Ascending aorta (tissue), 2 donors: ENCODE results near the gene PPP2R5C. TPM values are rescaled to one million over a fixed set of nuclear protein-coding genes. Genes with fewer than 3 reads are reported as not detected.
A peak's percentile ranks its signal among the peaks of the same experiment; 100 is the strongest.

Experiments used
- DNase-seq, 2 donors: peaks; one replicate each; pipeline ENCODE4 v3.0.0-alpha.2; 2019; ENCODE audit warnings: low spot score in 2 of 2
- H3K27ac ChIP-seq, 2 donors: fragments of 200-600 bp; sonication (generic); one replicate each; pipeline ENCODE4 v1.5.1; 2016 to 2017; ENCODE audit warnings: mild to moderate bottlenecking in 1 of 2
- H3K27me3 ChIP-seq: fragments of 200-600 bp; sonication (generic); one replicate; pipeline ENCODE4 v1.5.1; 2017
- H3K36me3 ChIP-seq, 2 donors: fragments of 200-600 bp; sonication (generic); one replicate each; pipeline ENCODE4 v1.5.1; 2016
- H3K4me1 ChIP-seq, 2 donors: fragments of 200-600 bp; sonication (generic); one replicate each; pipeline ENCODE4 v1.5.1; 2016 to 2017; ENCODE audit warnings: mild to moderate bottlenecking in 1 of 2
- H3K4me3 ChIP-seq, 2 donors: fragments of 200-600 bp; sonication (generic); one replicate each; pipeline ENCODE4 v1.5.1; 2016 to 2017; ENCODE audit warnings: mild to moderate bottlenecking in 1 of 2
- H3K9me3 ChIP-seq, 2 donors: fragments of 200-600 bp; sonication (generic); one replicate each; pipeline ENCODE4 v1.5.1; 2016
- CTCF ChIP-seq, 3 experiments: fragments of 200-600 bp in 2 of 3; fragments of 450-650 bp in 1 of 3; sonication (generic) in 2 of 3; IDR thresholded peaks; one replicate each; pipeline ENCODE4 v1.5.1; 2016 to 2019; ENCODE audit warnings: antibody characterized with exemption in 3 of 3, mild to moderate bottlenecking in 1 of 3, moderate library complexity in 1 of 3
- intact Hi-C: fragments of 100-400 bp; cut with DNase I; formaldehyde crosslinking; loops from one replicate; pipeline ENCODE4 v1.15.1; 2023
- total RNA-seq: library from RNA; depleted of rRNA; stranded (reverse); fragments of >200 nt; gene quantifications from one replicate; pipeline ENCODE4 v1.1.0, GENCODE V29; 2016

Gene PPP2R5C
- total RNA-seq, 1 donor from 2014 or later = 45.6 TPM

GRCh38 chr14:101730626-101731186 is 30.8 kb upstream of the PPP2R5C start:
- Histone ChIP-seq H3K9me3 (no peaks in the 10 kb centered on the region), H3K27me3 (no peaks in the 10 kb centered on the region), H3K4me1 (no peaks in the 10 kb centered on the region), H3K4me3 (no peak overlapping the region), H3K27ac (no peak overlapping the region), H3K36me3 (no peaks in the 10 kb centered on the region)
- TF ChIP-seq CTCF (IDR thresholded peaks at IDR 0.05) = no peak
- no peak for DNase-seq
- intact Hi-C loops = no loop called here

- Histone ChIP-seq H3K36me3 (no peaks in the 10 kb centered on the region), H3K27me3 (no peaks in the 10 kb centered on the region), H3K4me3 (no peak overlapping the region), H3K27ac (peak overlapping the region in 1 of 2 donors; percentile 16), H3K4me1 (no peaks in the 10 kb centered on the region), H3K9me3 (no peaks in the 10 kb centered on the region)
- DNase-seq = peak; percentile 58 to 79
- intact Hi-C loops = no loop called here
- TF ChIP-seq CTCF (IDR thresholded peaks at IDR 0.05) = no peak
Observed at GRCh38 chr14:101731187-101732080, 30.1 kb upstream of the PPP2R5C start.

GRCh38 chr14:101732118-101732517 is 29.4 kb upstream of the PPP2R5C start:
- TF ChIP-seq CTCF (IDR thresholded peaks at IDR 0.05) = no peak
- Histone ChIP-seq H3K4me1 (no peaks in the 10 kb centered on the region), H3K9me3 (no peaks in the 10 kb centered on the region), H3K27me3 (no peaks in the 10 kb centered on the region), H3K36me3 (no peaks in the 10 kb centered on the region), H3K27ac (no peak overlapping the region), H3K4me3 (no peak overlapping the region)
- DNase-seq = no peak
- intact Hi-C loops = no loop called here

- Histone ChIP-seq H3K4me3 (no peak overlapping the region), H3K9me3 (no peaks in the 10 kb centered on the region), H3K4me1 (no peaks in the 10 kb centered on the region), H3K27ac (no peak overlapping the region), H3K27me3 (no peaks in the 10 kb centered on the region), H3K36me3 (no peaks in the 10 kb centered on the region)
- intact Hi-C loops = no loop called here
- DNase-seq = no peak
- TF ChIP-seq CTCF (IDR thresholded peaks at IDR 0.05) = no peak
Observed at GRCh38 chr14:101733211-101733610, 28.3 kb upstream of the PPP2R5C start.

GRCh38 chr14:101734246-101734847 is 27.2 kb upstream of the PPP2R5C start:
- H3K4me1 ChIP-seq = no peaks in the 10 kb centered on the region
- no peaks in the 10 kb centered on the region for H3K36me3 ChIP-seq
- no peak for DNase-seq
- intact Hi-C loops = no loop called here
- H3K27ac ChIP-seq = no peak overlapping the region
- TF ChIP-seq CTCF (IDR thresholded peaks at IDR 0.05) = no peak
- H3K27me3 ChIP-seq = no peaks in the 10 kb centered on the region
- H3K4me3 ChIP-seq = no peak overlapping the region
- H3K9me3 ChIP-seq = no peaks in the 10 kb centered on the region
